AG04450 (cell line): ENCODE results near the gene MISP. TPM values are rescaled to one million over a fixed set of nuclear protein-coding genes. Genes with fewer than 3 reads are reported as not detected.
A peak's percentile ranks its signal among the peaks of the same experiment; 100 is the strongest.

Source experiments
- CTCF ChIA-PET: fragments of 300-600, 350-600 bp; formaldehyde crosslinking; extraction: SDS; loops from one replicate; lab custom pipeline; 2022; ENCODE audit warnings: antibody characterized with exemption, inconsistent platforms; lab: Charles Lee
- POLR2A ChIA-PET: fragments of 350-600 bp; formaldehyde crosslinking; extraction: SDS; loops from one replicate; lab custom pipeline; 2021; ENCODE audit warnings: antibody characterized with exemption, inconsistent platforms; lab: Yijun Ruan, JAX
- DNase-seq: peaks from one replicate; pipeline ENCODE4 v3.0.0-alpha.2; 2011; ENCODE audit warnings: low read depth, low spot score
- H3K27ac ChIP-seq: one replicate; pipeline ENCODE4 v1.5.1; 2012; ENCODE audit warnings: low read depth, low read length, control low read depth
- H3K27me3 ChIP-seq: one replicate; pipeline ENCODE4 v1.6.0; 2012; ENCODE audit warnings: low read length; ENCODE audit not compliant: control insufficient read depth, insufficient read depth
- H3K4me3 ChIP-seq: 2 replicates; pipeline ENCODE4 v1.5.1; 2011; ENCODE audit warnings: mild to moderate bottlenecking, low read depth, low read length, control low read depth
- H3K9me3 ChIP-seq: 2 replicates; pipeline ENCODE4 v1.5.1; 2012; ENCODE audit warnings: low read length; ENCODE audit not compliant: control insufficient read depth, insufficient read depth
- CTCF ChIP-seq: IDR thresholded peaks from 2 replicates; pipeline ENCODE4 v1.5.1; 2011; ENCODE audit warnings: low read depth, low read length, control low read depth, inconsistent platforms
- polyA plus RNA-seq: library from polyadenylated mRNA; depleted of rRNA; stranded (reverse); fragments of >200 nt; gene quantifications from 2 replicates; pipeline ENCODE4 v1.2.3, GENCODE V29; 2011

MISP gene
- polyA plus RNA-seq, 1 experiment, result 0.09 TPM

- ChIA-PET CTCF (no interaction called here), POLR2A (no interaction called here)
- DNase-seq, result no peak
- H3K27me3 ChIP-seq, result no peaks in the 10 kb centered on the region
- TF ChIP-seq CTCF, result no peak
- H3K9me3 ChIP-seq, result peaks cover 6% of the 10 kb centered on the region
- H3K27ac ChIP-seq, result no peak overlapping the region
- no peak overlapping the region for H3K4me3 ChIP-seq
Measured at GRCh38 chr19:765179-765738, 14.3 kb downstream of the MISP start.

- POLR2A ChIA-PET, result interaction anchor here (0.6 to 1.3 kb wide), 3 partner anchors 16 to 92 kb away, joined by 3 to 7 read pairs (median 7); no protein-coding TSS in a partner anchor
- Histone ChIP-seq H3K4me3 (no peak overlapping the region), H3K9me3 (no peaks in the 10 kb centered on the region; the same call in 1 of the 2 replicates), H3K27me3 (no peaks in the 10 kb centered on the region), H3K27ac (peak overlapping the region; percentile 65)
- DNase-seq, result peak; percentile 51
- CTCF ChIA-PET, result interaction anchor here (1.6 kb wide), 1 partner anchor 15 kb away, joined by 11 read pairs; no protein-coding TSS in a partner anchor
- TF ChIP-seq CTCF, result no peak
Measured at GRCh38 chr19:768424-768823, 17.5 kb downstream of the MISP start.

- ChIA-PET CTCF (interaction anchor here (0.7 to 1.9 kb wide), 11 partner anchors 14 to 235 kb away, joined by 3 to 12 read pairs (median 4); no protein-coding TSS in a partner anchor), POLR2A (interaction anchor here (0.5 to 1.1 kb wide), 5 partner anchors 9 to 159 kb away, joined by 3 to 7 read pairs (median 3); no protein-coding TSS in a partner anchor)
Measured at GRCh38 chr19:769616-770015, 18.7 kb downstream of the MISP start.

GRCh38 chr19:771332-771785, 20.4 kb downstream of the MISP start:
- DNase-seq, result no peak
- Histone ChIP-seq H3K27ac (no peak overlapping the region), H3K9me3 (no peaks in the 10 kb centered on the region), H3K4me3 (no peak overlapping the region), H3K27me3 (no peaks in the 10 kb centered on the region)
- peak; percentile 61 for TF ChIP-seq CTCF
- CTCF ChIA-PET, result interaction anchor here (0.9 to 1.8 kb wide), 2 partner anchors 28 to 31 kb away, joined by 4 to 9 read pairs; no protein-coding TSS in a partner anchor
- POLR2A ChIA-PET, result no interaction called here

More at GRCh38 chr19:769616-770015, 18.7 kb downstream of the MISP start:
- Histone ChIP-seq H3K4me3 (no peak overlapping the region), H3K27ac (no peak overlapping the region), H3K27me3 (no peaks in the 10 kb centered on the region), H3K9me3 (no peaks in the 10 kb centered on the region; the same call in 1 of the 2 replicates)
- no peak for TF ChIP-seq CTCF
- no peak for DNase-seq

- Histone ChIP-seq H3K27me3 (no peaks in the 10 kb centered on the region), H3K4me3 (no peak overlapping the region), H3K9me3 (no peaks in the 10 kb centered on the region), H3K27ac (no peak overlapping the region)
- POLR2A ChIA-PET, result no interaction called here
- CTCF ChIA-PET, result no interaction called here
- TF ChIP-seq CTCF, result no peak
- no peak for DNase-seq
Measured at GRCh38 chr19:772063-772462, 21.2 kb downstream of the MISP start.
